HUDEP-2 (cell line): ENCODE results near the gene PLCH1.

Experiments used
- DNase-seq, 76 experiments: peaks; one replicate each; lab custom pipeline; 2025; ENCODE audit not compliant: unreplicated experiment in 76 of 76; lab: John Stamatoyannopoulos, UW

PLCH1 gene, protein sequence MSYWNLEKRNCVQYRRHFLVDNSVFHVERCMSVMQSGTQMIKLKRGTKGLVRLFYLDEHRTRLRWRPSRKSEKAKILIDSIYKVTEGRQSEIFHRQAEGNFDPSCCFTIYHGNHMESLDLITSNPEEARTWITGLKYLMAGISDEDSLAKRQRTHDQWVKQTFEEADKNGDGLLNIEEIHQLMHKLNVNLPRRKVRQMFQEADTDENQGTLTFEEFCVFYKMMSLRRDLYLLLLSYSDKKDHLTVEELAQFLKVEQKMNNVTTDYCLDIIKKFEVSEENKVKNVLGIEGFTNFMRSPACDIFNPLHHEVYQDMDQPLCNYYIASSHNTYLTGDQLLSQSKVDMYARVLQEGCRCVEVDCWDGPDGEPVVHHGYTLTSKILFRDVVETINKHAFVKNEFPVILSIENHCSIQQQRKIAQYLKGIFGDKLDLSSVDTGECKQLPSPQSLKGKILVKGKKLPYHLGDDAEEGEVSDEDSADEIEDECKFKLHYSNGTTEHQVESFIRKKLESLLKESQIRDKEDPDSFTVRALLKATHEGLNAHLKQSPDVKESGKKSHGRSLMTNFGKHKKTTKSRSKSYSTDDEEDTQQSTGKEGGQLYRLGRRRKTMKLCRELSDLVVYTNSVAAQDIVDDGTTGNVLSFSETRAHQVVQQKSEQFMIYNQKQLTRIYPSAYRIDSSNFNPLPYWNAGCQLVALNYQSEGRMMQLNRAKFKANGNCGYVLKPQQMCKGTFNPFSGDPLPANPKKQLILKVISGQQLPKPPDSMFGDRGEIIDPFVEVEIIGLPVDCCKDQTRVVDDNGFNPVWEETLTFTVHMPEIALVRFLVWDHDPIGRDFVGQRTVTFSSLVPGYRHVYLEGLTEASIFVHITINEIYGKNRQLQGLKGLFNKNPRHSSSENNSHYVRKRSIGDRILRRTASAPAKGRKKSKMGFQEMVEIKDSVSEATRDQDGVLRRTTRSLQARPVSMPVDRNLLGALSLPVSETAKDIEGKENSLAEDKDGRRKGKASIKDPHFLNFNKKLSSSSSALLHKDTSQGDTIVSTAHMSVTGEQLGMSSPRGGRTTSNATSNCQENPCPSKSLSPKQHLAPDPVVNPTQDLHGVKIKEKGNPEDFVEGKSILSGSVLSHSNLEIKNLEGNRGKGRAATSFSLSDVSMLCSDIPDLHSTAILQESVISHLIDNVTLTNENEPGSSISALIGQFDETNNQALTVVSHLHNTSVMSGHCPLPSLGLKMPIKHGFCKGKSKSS (N-terminal part only)

DNA sequence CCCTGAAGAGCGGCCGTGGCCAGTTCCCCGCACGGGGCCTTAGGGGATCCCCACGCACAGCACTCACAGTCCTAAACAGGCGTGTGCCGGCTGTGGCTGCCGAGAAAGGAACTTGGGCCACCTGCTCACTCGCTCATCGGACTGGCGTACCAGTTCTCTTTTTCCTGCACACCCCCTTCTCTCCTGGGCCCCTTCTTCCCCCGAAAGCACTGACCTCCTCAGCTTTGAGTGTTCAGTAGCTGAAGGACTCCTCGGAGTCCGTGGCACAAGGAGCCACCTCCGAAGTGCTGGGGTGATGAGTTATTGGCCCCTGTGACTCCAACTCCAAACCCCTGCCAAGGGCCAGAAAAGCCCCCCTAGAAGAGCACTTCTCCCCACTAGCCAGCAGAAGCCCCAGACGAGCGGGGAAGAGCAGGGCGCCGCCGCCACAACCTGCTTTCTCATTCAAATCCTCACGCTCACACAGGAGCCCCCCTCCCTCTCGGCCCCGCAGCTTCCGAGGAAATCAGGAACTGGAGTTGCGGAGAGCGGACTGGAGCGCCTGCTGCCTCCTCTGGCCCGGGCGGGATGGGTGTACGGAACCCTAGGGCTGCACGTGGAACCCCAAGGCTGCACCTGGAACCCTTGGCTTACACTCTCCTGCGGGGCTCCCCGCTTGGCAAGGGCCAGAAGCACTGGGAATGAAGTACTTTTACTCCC is at the start of gene PLCH1:
Gene PLCH1 (minus strand): TSS at position 446 of the 699 bp plus-strand sequence. CDS start 40,847 bp downstream, outside the sequence.
- DNase-seq, result peak in 8 of 76 experiments; percentile 2 to 27 (median 4)

DNA sequence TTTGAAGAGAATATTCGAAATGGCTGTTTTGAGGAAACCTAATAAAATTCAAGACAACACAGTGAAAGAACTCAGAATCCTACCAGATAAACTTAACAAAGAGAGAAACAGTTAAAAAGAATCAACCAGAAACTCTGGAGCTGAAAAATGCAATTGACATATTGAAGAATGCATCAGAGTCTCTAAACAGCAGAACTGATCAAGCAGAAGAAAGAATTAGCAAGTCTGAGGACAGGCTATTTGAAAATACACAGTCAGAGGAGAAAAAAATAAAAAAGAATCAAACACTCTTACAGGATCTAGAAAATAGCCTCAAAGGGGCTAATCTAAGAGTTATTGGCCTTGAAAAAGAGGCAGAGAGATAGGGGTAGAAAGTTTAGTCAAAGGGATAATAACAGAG is 47.7 kb upstream of the PLCH1 start:
- no peak for DNase-seq

DNA sequence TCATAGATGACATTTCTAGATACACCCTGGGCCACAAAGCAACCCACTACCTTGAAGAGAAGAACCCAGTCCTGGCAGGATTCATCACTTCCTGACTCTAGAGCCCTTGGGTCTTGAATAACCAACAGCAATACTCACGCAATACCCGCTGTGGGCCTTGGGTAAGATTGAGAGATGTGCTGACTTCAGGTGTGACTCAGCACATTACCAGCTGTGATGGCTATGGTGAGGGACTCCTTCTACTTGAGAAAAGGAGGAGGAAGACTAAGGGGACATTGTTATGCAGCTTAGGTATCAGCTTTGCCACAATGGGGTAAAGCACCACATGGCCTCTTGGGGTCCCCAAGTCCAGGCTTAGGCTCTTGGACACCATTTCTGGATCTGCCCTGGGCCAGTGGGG is 46.3 kb upstream of the PLCH1 start:
- DNase-seq, result no peak

DNA sequence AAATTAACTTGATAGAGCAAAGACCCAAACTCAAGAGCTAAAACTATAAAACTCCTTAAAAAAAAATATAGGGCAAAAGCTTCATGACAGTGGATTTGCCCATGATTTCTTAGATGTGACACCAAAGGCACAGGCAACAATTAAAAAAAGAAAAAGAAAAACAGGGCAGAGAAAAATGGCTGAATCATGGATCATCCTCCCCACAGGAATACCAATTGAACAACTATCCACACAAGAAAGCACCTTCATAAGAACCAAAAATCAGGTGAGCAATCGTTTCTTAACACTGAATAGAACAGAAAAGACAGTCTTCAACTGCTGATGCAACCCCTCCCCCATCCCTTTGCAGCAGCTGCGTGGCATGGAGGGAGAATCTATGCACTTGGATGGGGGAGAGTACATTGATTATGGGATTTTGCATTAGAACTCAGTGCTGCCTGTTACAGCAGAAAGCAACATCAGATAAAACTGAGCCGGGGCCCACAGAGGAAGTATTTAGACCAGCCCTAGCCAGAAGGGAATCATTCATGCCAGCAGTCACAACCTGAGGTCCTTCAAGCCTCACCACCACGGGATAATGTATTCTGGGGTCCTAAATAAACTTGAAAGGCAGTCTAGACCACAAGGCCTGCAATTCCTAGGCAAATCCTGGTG is 45.5 kb upstream of the PLCH1 start:
- DNase-seq, result peak in 10 of 76 experiments; percentile 1 to 30 (median 12)

DNA sequence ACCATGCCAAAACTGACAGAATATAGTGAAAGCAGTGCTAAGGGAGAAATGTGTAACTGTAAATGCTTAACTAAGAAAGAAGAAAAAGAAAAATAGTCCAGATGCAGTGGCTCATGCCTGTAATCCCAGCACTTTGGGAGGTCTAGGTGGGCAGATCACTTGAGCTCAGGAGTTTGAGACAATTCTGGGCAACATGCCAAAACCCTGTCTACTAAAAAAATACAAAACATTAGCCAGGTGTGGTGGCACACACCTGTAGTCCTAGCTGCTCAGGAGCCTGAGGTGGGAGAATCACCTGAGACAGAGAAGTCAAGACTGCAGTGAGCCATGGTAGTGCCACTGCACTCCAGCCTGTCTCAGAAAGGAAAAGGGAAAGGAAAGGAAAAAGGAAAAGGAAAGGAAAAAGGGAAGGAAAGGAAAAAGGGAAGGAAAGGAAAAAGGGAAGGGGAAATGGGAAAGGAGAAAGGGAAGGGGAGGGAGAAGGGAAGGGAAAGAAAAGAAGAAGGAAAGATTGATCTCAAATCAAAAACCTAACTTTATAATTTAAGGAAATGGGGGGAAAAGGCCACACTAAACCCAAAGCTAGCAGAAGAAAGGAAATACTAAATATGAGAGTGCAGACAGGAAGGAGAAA is 40.9 kb upstream of the PLCH1 start:
- DNase-seq, result no peak

DNA sequence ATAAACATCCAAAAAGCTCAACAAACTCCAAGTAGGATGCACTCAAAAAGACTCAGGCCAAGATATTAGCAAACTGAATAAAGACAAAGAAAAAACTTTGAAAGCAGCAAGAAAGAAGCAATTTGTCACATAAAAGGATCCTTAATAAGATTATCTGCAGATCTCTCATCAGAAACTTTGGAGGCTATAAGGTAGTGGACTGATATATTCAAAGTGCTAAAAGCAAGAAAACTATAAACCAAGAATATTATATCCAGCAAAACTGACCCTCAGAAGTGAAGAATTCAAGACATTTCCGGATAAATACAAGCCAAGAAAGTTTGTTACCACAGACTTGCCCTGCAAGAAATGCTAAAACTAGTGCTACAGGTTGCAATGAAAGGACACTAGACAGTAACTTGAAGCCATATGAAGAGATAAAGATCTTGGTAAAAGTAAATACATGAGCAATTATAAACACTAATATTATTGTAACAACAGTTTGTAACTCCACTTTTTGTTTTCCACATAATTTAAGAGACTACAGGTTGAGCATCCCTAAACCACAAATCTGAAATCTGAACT is 37.6 kb upstream of the PLCH1 start:
- DNase-seq, result no peak

DNA sequence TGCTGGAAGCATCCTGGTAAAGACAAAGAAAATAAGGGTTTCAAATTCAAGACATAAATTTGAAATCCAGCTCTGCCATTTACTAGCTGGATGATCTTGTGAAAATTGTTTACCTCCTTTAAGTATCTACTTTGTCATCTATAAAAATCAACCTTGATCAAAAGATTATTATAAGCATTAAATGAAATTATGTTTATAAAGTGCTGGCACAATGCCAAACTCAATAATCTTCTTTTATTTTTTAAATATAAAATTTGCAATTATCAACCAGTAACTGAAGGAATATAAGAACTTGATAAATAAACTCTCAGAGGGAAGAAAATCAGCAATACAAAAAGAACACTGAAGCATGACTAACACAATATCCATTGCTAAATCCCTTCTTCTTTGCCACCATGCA is 35.4 kb upstream of the PLCH1 start:
- DNase-seq, result no peak

DNA sequence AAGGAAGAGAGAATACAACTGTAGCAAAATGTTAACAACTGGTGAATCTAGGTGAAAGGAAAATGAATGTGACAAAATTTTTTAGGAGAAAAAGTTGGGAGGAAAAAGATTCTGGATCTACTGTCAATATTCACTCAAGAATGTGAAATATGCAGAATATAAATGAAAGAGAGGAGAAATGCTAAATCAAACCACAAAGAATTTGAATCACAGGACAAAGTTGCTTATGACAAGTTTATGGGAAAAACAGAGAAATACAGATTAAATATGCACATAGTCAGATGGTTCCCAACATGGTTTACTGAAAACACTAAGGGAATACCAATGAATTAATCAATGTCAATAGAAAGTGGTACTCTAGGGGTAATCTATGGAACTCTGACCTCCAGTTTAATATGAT is 33.6 kb upstream of the PLCH1 start:
- DNase-seq, result no peak

DNA sequence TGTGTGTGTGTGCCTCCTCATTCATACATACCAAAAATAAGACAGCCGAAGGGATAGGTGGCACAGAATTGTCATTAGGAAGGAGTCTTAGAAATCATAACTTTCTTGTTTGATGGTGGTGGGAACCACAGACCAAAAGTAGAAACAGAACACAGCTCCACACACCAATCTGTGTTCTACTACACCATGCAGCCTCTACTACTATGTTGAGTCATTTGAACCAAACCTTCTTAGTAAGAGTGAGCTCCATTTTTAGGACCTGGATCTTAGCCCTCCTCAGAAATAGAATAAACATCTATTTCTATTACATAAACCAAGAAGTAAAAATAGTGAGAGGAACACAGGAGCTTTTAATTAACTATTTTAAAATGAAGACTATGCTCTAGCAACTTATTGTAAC is 27.9 kb upstream of the PLCH1 start:
- DNase-seq, result no peak

DNA sequence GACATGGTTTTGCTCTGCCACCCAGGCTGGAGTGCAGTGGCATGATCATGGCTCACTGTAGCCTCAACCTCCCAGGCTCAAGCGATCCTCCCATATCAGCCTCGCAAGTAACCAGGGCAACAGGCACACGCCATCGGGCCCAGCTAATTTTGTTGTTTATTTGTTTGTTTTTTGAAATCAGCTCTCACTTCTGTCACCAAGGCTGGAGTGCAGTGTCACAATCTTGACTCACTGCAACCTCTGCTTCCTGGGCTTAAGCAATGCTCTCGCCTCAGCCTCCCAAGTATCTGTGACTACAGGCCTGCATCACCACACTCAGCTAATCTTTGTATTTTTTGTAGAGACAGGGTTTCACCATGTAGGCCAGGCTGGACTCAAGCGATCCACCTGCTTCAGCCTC is 26.3 kb upstream of the PLCH1 start:
- DNase-seq, result no peak

DNA sequence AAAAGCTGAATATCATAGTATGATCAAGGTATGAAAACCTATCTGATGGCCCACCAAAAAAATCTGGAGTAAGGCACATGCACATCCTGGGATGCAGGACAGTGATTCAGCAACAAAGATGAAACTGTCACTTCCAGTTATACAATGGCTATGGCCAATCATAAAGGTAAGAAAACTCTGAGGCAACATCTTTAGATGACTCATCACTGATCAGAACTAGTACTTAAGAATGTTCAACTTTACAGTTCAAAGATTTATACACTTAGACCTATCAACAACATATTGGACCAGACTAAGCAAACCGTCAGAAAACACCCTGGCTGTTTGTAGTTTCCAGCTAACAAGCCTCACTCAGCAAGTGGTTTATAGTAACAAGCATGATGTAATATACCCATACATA is 21.3 kb upstream of the PLCH1 start:
- DNase-seq, result no peak

DNA sequence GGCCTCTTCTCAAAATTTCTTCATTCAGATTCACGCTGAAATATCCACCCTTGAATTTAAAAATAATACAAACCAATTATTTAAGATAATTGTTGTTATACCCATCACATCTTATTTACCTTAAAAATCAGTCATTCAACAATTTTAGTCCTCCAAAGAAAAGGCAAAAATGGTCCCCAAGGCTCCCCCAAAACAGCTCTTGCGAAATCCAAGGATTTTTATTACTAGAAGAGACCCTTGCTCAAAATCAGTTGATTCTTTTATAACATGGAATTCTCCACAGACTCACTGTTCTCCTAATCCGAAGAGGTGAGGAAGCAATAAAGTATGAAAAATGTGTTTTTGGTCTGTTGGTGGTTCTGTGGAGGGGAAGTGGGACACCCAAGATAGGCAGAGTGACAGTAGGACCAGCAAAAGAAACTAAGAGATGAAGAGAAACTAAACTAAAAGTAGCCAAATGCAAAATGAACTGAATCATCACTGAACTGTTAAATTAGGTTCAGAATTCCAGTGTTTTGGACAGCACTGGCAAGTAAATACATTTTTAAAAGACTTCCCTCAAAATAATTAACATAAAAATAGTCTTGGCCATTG is 19.1 kb upstream of the PLCH1 start:
- DNase-seq, result no peak

DNA sequence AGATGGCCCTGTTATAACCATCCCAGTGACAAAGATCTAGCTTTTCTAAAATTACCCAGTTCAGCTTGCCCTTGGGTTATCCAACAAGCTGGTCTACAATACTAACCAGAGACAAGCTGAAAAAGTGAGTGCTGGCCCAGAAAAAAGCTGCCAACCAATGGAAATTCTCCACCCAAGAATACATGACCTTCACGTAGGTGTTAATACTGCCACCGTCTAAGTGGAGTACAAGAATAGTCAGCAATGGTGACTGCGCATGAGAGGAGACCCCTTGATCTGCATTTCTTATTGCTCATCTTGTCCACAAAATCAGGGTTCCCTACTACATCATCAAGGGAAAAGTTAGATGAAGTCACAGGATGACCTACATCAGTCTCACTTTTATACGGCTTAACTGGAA is 15.8 kb upstream of the PLCH1 start:
- no peak for DNase-seq

DNA sequence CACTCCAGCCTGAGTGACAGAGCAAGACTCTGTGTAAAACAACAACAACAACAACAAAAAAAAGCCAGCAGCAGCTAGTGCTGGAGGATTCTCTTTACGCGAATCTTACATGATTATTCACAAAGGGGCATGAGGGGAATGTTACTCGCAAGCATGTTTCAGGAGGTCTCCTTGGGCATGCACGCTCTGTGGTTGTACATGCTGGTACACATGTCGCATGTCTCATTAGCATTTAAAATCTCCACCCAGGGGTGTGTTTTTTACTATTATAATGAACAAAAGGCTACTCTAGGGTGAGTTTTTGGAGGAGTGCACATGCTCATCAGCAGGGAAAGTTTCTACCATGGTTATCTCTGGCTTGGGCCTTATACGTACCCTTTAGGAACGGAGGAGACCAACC is 12.7 kb upstream of the PLCH1 start:
- DNase-seq, result no peak

DNA sequence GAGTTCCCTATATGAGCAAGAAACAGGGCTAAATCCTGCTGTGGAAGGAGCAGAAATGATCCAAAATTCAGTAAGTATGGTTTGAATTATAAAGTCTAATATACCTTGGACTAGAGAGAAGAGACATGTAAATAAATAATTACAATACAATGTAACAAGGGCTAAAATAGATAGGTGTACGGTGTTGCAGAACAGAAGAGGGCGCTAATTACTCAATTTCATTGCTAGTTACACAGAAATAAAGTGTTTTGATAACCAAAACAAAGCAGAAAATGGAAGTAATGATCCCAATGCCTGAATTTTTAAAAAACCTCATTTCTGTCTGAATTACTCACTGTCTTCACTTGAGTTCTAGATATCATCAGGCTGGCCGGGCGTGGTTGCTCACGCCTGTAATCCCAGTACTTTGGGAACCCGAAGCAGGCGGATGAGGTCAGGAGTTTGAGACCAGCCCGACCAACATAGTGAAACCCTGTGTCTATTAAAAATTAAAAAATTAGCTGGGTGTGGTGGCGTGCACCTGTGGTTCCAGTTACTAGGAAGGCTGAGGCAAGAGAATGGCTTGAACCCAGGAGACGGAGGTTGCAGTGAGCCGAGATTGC is 8.3 kb upstream of the PLCH1 start:
- peak in 27 of 76 experiments; percentile 1 to 52 (median 19) for DNase-seq

DNA sequence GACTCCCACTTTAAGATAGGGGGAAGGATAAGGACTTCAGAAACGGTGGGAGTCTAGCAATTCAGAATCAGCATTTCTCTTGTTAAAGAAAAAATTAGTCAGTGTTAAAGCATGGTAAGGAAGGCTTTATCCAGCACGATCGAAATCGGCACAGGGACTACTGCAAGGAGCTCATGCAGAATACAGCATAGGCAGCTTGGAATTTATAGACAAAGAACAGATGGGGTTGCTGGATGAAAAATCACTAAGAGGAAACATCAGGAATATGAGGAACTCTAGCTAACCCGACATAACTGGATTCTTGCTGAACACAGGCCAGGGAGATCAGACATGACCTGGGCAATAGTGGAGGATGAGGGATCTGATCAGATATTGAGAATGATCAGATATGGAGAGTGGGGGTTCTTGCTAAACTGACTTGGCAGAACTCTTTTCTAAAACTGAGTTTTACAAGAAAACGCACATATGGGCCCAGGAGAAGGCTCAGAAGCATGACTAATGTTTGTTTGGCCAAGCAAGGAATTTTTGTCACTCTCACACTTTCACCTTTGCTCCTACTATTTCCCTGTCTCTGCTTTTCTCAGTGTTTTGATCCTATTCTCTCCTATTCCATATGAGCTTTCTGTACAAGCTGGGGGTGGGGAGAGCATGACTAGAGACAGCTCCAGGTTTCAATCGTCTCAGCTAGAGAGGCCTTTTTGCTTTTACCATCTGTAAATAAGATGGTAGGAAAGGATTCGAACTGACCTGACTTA is 3.9 kb upstream of the PLCH1 start:
- no peak for DNase-seq

DNA sequence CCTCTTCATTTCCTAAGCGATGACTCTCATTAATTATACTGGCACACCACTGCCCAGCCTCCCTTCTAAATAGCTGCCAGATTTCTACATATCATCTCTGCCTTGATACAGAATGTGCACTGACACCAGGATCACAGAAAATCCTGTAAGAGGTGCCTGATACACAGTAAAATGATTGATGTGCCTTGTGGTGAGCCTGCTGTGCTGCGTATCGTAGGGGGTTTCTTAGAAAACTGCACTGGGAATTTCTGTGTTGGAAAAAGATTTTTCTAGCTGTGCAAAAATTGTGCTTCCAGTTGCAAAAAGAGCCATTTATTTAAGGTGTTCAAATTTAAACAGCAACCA is 3.0 kb upstream of the PLCH1 start:
- DNase-seq, result no peak
